ENCODE measurements around the gene ELL.

The ELL gene

GRCh38 chr19:18426416-18426767, 95.5 kb downstream of the ELL start:
- Histone ChIP-seq H3K79me2 (ENCODE audit: control insufficient read depth, low read length) (peaks cover 77% of the 10 kb centered on the region), H3F3A (ENCODE audit: control insufficient read depth, insufficient read depth) (peaks cover 25% of the 10 kb centered on the region), H3K4me2 (ENCODE audit: low read length) (peak overlapping the region; percentile 79), H3K9me2 (replicated peaks; ENCODE audit: control insufficient read depth, low read length) (no peaks in the 10 kb centered on the region), H4K20me1 (ENCODE audit: control insufficient read depth, insufficient read depth, low read depth, low read length) (peaks cover 20% of the 10 kb centered on the region; the same call in 1 of the 2 replicates), H3K27me3 (ENCODE audit: control insufficient read depth, low read length) (no peaks in the 10 kb centered on the region), H3K4me1 (ENCODE audit: control insufficient read depth, low read length) (peaks cover 96% of the 10 kb centered on the region), H3K4me3 (ENCODE audit: low read length) (peak overlapping the region; percentile 90; the same call in 1 of the 2 replicates), H3K27ac (ENCODE audit: low read depth, low read length) (peak overlapping the region; percentile 87), H3K9me3 (ENCODE audit: control insufficient read depth, insufficient read depth, low read length) (no peaks in the 10 kb centered on the region), H3K36me3 (ENCODE audit: control insufficient read depth, low read length) (peaks cover 55% of the 10 kb centered on the region)
- TF ChIP-seq CTCF (IDR thresholded peaks at IDR 0.05; ENCODE audit: low read depth, low read length, poor library complexity, severe bottlenecking) (no peak), EZH2phosphoT487 (IDR thresholded peaks at IDR 0.05; ENCODE audit: borderline replicate concordance, low read length) (no peak)

GRCh38 chr19:18425515-18426415, 96.1 kb downstream of the ELL start:
- Histone ChIP-seq H3K9me3 (ENCODE audit: control insufficient read depth, insufficient read depth, low read length) (no peaks in the 10 kb centered on the region), H3K27ac (ENCODE audit: low read depth, low read length) (peak overlapping the region; percentile 87), H3K9me2 (replicated peaks; ENCODE audit: control insufficient read depth, low read length) (no peaks in the 10 kb centered on the region), H3K4me3 (ENCODE audit: low read length) (peak overlapping the region; percentile 90), H4K20me1 (ENCODE audit: control insufficient read depth, insufficient read depth, low read depth, low read length) (peaks cover 20% of the 10 kb centered on the region; the same call in 1 of the 2 replicates), H3K4me2 (ENCODE audit: low read length) (peak overlapping the region; percentile 79), H3K27me3 (ENCODE audit: control insufficient read depth, low read length) (no peaks in the 10 kb centered on the region), H3F3A (ENCODE audit: control insufficient read depth, insufficient read depth) (peaks cover 27% of the 10 kb centered on the region), H3K4me1 (ENCODE audit: control insufficient read depth, low read length) (peaks cover 100% of the 10 kb centered on the region), H3K79me2 (ENCODE audit: control insufficient read depth, low read length) (peaks cover 83% of the 10 kb centered on the region), H3K36me3 (ENCODE audit: control insufficient read depth, low read length) (peaks cover 53% of the 10 kb centered on the region)
- TF ChIP-seq EZH2phosphoT487 (IDR thresholded peaks at IDR 0.05; ENCODE audit: borderline replicate concordance, low read length) (no peak), CTCF (IDR thresholded peaks at IDR 0.05; ENCODE audit: low read depth, low read length, poor library complexity, severe bottlenecking) (peak; percentile 29)

- H3K4me1 ChIP-seq (ENCODE audit: control insufficient read depth, low read length), result peaks cover 95% of the 10 kb centered on the region
- H3K79me2 ChIP-seq (ENCODE audit: control insufficient read depth, low read length), result peaks cover 85% of the 10 kb centered on the region
These were observed 96.9 kb downstream of the ELL start for GRCh38 chr19:18424890-18425514.

More at GRCh38 chr19:18424890-18425514, 96.9 kb downstream of the ELL start:
- peaks cover 27% of the 10 kb centered on the region for H3F3A ChIP-seq (ENCODE audit: control insufficient read depth, insufficient read depth)
- H3K27ac ChIP-seq (ENCODE audit: low read depth, low read length), result peak overlapping the region; percentile 87
- no peaks in the 10 kb centered on the region for H3K9me3 ChIP-seq (ENCODE audit: control insufficient read depth, insufficient read depth, low read length)
- H4K20me1 ChIP-seq (ENCODE audit: control insufficient read depth, insufficient read depth, low read depth, low read length), result peaks cover 20% of the 10 kb centered on the region; the same call in 1 of the 2 replicates
- peak overlapping the region; percentile 90 for H3K4me3 ChIP-seq (ENCODE audit: low read length)
- H3K36me3 ChIP-seq (ENCODE audit: control insufficient read depth, low read length), result peaks cover 49% of the 10 kb centered on the region
- no peaks in the 10 kb centered on the region for H3K9me2 ChIP-seq (replicated peaks; ENCODE audit: control insufficient read depth, low read length)
- H3K27me3 ChIP-seq (ENCODE audit: control insufficient read depth, low read length), result no peaks in the 10 kb centered on the region
- peak overlapping the region; percentile 79 for H3K4me2 ChIP-seq (ENCODE audit: low read length)
- TF ChIP-seq CTCF (IDR thresholded peaks at IDR 0.05; ENCODE audit: low read depth, low read length, poor library complexity, severe bottlenecking), result no peak
- TF ChIP-seq EZH2phosphoT487 (IDR thresholded peaks at IDR 0.05; ENCODE audit: borderline replicate concordance, low read length), result no peak
